CD4-positive, CD25-positive, alpha-beta regulatory T cell (primary cell): ENCODE data around the gene CRYZ. TPM values are rescaled to one million over a fixed set of nuclear protein-coding genes. Genes with fewer than 3 reads are reported as not detected.

Experiments used
- ATAC-seq, 2 donors: fragments of 150-1000 bp; cut with Tn5 transposase; one replicate each; pipeline ENCODE4 v1.10.0; 2021; ENCODE audit warnings: low read depth in 2 of 2, moderate number of reproducible peaks in 2 of 2, moderate library complexity in 1 of 2
- DNase-seq, 3 donors: peaks; one replicate each; pipeline versions ENCODE4 v3.0.0 to v3.0.0-alpha.2; 2012 to 2022; ENCODE audit warnings: mixed read lengths in 1 of 3
- H3K27ac ChIP-seq: one replicate; pipeline ENCODE4 v1.7.0; 2013; ENCODE audit warnings: mild to moderate bottlenecking, low read length; ENCODE audit not compliant: insufficient read depth, poor library complexity, severe bottlenecking
- H3K27me3 ChIP-seq: one replicate; pipeline ENCODE4 v1.7.0; 2013; ENCODE audit warnings: low read length; ENCODE audit not compliant: control insufficient read depth, insufficient read depth
- H3K36me3 ChIP-seq: one replicate; pipeline ENCODE4 v1.7.0; 2013; ENCODE audit warnings: mild to moderate bottlenecking, low read length, moderate library complexity; ENCODE audit not compliant: control insufficient read depth, insufficient read depth
- H3K4me1 ChIP-seq: 2 replicates; pipeline ENCODE4 v1.7.0; 2013; ENCODE audit warnings: mild to moderate bottlenecking, low read length; ENCODE audit not compliant: insufficient read depth, control insufficient read depth, poor library complexity, severe bottlenecking
- H3K4me3 ChIP-seq: one replicate; pipeline ENCODE4 v1.7.0; 2013; ENCODE audit warnings: low read depth, mild to moderate bottlenecking, low read length, moderate library complexity
- H3K9me3 ChIP-seq, 2 experiments: 1 replicate in 1 of 2; 2 replicates in 1 of 2; pipeline ENCODE4 v1.7.0; 2013; ENCODE audit warnings: low read length in 2 of 2, mild to moderate bottlenecking in 1 of 2, moderate library complexity in 1 of 2; ENCODE audit not compliant: control insufficient read depth in 2 of 2
- H3K27ac Mint-ChIP-seq, 3 donors: one replicate each; pipeline ENCODE4 v1.8.0; 2020 to 2022; ENCODE audit warnings: mild to moderate bottlenecking in 3 of 3, mixed read lengths in 3 of 3, moderate library complexity in 2 of 3
- H3K27me3 Mint-ChIP-seq: one replicate; pipeline ENCODE4 v1.8.0; 2022; ENCODE audit warnings: mild to moderate bottlenecking, mixed read lengths
- H3K36me3 Mint-ChIP-seq: one replicate; pipeline ENCODE4 v1.8.0; 2020; ENCODE audit warnings: mixed read lengths
- H3K4me1 Mint-ChIP-seq, 4 donors: one replicate each; pipeline ENCODE4 v1.8.0; 2020 to 2022; ENCODE audit warnings: mixed read lengths in 4 of 4, mild to moderate bottlenecking in 1 of 4
- H3K4me3 Mint-ChIP-seq, 4 donors: one replicate each; pipeline ENCODE4 v1.8.0; 2020 to 2022; ENCODE audit warnings: mild to moderate bottlenecking in 4 of 4, mixed read lengths in 4 of 4, moderate library complexity in 3 of 4
- H3K9me3 Mint-ChIP-seq, 7 donors: one replicate each; pipeline ENCODE4 v1.8.0; 2020 to 2022; ENCODE audit warnings: mixed read lengths in 7 of 7, mild to moderate bottlenecking in 3 of 7, moderate library complexity in 2 of 7
- polyA plus RNA-seq, 4 donors: library from polyadenylated mRNA; unstranded; fragments of 300-500 nt; fragmentation: Illumina TruSeq; gene quantifications; one replicate each; pipeline ENCODE4 v1.2.3, GENCODE V29; 2021
- total RNA-seq: library from RNA; stranded (reverse); gene quantifications from one replicate; pipeline ENCODE4 v1.2.3, GENCODE V29; 2022

Gene CRYZ
- total and polyA plus RNA-seq, 5 donors from 2014 or later: 17.2 to 89.0 (median 46.5) TPM

- H3K36me3 ChIP-seq: no peaks in the 10 kb centered on the region
- no peaks in the 10 kb centered on the region for H3K27me3 ChIP-seq
- H3K4me3 ChIP-seq: no peak overlapping the region
- H3K27ac ChIP-seq: no peak overlapping the region
- peaks cover 1% of the 10 kb centered on the region for H3K27me3 Mint-ChIP-seq
- no peaks in the 10 kb centered on the region for H3K36me3 Mint-ChIP-seq
- no peak overlapping the region for H3K4me3 Mint-ChIP-seq
- no peaks in the 10 kb centered on the region for H3K4me1 ChIP-seq
- ATAC-seq (no peak), DNase-seq (no peak)
- H3K27ac Mint-ChIP-seq: no peak overlapping the region
- H3K9me3 Mint-ChIP-seq: no peaks in the 10 kb centered on the region
- no peaks in the 10 kb centered on the region for H3K9me3 ChIP-seq
- peaks cover 0 to 5% (median 2%) of the 10 kb centered on the region in 4 donors for H3K4me1 Mint-ChIP-seq
Measured at GRCh38 chr1:74690909-74691308, 41.9 kb downstream of the CRYZ start.

- no peaks in the 10 kb centered on the region for H3K9me3 ChIP-seq
- Mint-ChIP-seq H3K27me3 (peaks cover 7% of the 10 kb centered on the region), H3K27ac (no peak overlapping the region), H3K4me1 (peaks cover 0 to 5% (median 2%) of the 10 kb centered on the region in 4 donors), H3K36me3 (no peaks in the 10 kb centered on the region), H3K9me3 (no peaks in the 10 kb centered on the region), H3K4me3 (no peak overlapping the region)
- no peaks in the 10 kb centered on the region for H3K4me1 ChIP-seq
- no peak overlapping the region for H3K4me3 ChIP-seq
- DNase-seq: no peak
- no peaks in the 10 kb centered on the region for H3K27me3 ChIP-seq
- no peak overlapping the region for H3K27ac ChIP-seq
- no peaks in the 10 kb centered on the region for H3K36me3 ChIP-seq
- no peak for ATAC-seq
Measured at GRCh38 chr1:74690364-74690696, 42.5 kb downstream of the CRYZ start.

DNA sequence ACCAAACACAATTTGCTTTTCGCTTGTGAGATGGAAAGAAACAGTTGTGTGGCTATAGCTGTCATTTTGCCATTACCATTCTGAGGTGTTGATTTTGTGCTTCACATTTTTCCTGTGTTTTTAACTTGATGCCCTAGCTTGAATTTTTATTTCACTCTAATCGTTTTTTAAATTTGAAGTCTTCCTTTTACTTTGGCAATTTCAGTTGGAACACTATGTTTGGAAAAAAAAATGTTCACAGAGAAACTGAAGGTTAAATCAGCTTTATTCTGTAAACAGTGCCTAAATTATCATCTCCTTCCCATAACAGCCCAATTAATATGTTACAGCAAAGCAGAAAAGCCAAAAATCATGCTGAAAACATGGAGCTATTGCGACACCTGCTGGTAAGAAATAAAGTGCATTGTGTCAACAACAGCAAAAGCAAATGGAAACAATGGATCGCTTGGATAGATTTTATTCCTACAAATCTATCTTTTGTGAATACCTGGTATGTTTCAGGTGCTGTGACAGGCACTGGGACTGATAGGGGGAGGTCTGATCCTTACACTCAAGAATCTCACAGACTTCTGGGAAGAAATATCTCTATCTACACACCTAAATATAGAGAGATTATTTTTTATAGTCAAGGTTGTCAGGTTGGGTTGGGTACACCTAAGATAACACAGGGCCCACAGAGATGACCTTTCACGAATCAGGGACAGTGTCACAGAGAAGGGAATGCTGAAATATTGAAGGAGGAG lies 43.1 kb downstream of the CRYZ start:
- peaks cover 0 to 5% (median 2%) of the 10 kb centered on the region in 4 donors for H3K4me1 Mint-ChIP-seq
- Histone ChIP-seq H3K4me1 (no peaks in the 10 kb centered on the region), H3K4me3 (no peak overlapping the region), H3K9me3 (no peaks in the 10 kb centered on the region), H3K36me3 (no peaks in the 10 kb centered on the region), H3K27ac (no peak overlapping the region), H3K27me3 (no peaks in the 10 kb centered on the region)
- DNase-seq (peak; percentile 3 to 59 (median 46)), ATAC-seq (no peak)
- H3K9me3 Mint-ChIP-seq: no peaks in the 10 kb centered on the region
- H3K4me3 Mint-ChIP-seq: no peak overlapping the region
- H3K27me3 Mint-ChIP-seq: peaks cover 12% of the 10 kb centered on the region
- H3K36me3 Mint-ChIP-seq: no peaks in the 10 kb centered on the region
- no peak overlapping the region for H3K27ac Mint-ChIP-seq

- Histone ChIP-seq H3K9me3 (no peaks in the 10 kb centered on the region), H3K27me3 (no peaks in the 10 kb centered on the region), H3K4me3 (no peak overlapping the region), H3K36me3 (no peaks in the 10 kb centered on the region), H3K4me1 (no peaks in the 10 kb centered on the region), H3K27ac (no peak overlapping the region)
- Mint-ChIP-seq H3K36me3 (no peaks in the 10 kb centered on the region), H3K27me3 (peaks cover 20% of the 10 kb centered on the region), H3K4me3 (no peak overlapping the region), H3K27ac (no peak overlapping the region), H3K9me3 (no peaks in the 10 kb centered on the region), H3K4me1 (peaks cover 0 to 5% (median 2%) of the 10 kb centered on the region in 4 donors)
- DNase-seq (no peak), ATAC-seq (no peak)
Measured at GRCh38 chr1:74686928-74687327, 45.9 kb downstream of the CRYZ start.

DNA sequence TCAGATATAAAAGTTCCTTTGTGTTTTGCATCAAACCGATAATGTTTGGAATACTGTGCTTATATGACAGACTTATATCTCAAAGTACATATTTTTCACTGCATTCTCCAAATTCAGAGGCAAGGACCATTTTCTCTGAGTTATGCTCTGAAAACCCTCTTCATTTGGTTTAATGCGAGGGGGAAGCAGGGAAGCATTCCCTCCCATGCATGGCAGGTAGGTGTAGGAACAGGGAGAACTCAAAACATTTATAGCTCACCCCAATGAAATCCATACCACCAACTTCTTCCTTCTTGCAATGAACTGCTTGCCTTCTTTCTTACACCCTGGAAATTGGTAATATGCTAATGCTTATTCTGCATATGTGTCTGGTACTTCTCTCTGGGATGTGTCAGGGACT lies 48.5 kb downstream of the CRYZ start:
- Mint-ChIP-seq H3K4me1 (peaks cover 0 to 5% (median under 1%) of the 10 kb centered on the region in 4 donors), H3K27ac (no peak overlapping the region), H3K4me3 (no peak overlapping the region), H3K9me3 (no peaks in the 10 kb centered on the region), H3K36me3 (no peaks in the 10 kb centered on the region), H3K27me3 (peaks cover 20% of the 10 kb centered on the region)
- ATAC-seq (no peak), DNase-seq (no peak)
- no peak overlapping the region for H3K4me3 ChIP-seq
- no peaks in the 10 kb centered on the region for H3K4me1 ChIP-seq
- H3K27me3 ChIP-seq: no peaks in the 10 kb centered on the region
- no peaks in the 10 kb centered on the region for H3K9me3 ChIP-seq
- no peaks in the 10 kb centered on the region for H3K36me3 ChIP-seq
- H3K27ac ChIP-seq: no peak overlapping the region

DNA sequence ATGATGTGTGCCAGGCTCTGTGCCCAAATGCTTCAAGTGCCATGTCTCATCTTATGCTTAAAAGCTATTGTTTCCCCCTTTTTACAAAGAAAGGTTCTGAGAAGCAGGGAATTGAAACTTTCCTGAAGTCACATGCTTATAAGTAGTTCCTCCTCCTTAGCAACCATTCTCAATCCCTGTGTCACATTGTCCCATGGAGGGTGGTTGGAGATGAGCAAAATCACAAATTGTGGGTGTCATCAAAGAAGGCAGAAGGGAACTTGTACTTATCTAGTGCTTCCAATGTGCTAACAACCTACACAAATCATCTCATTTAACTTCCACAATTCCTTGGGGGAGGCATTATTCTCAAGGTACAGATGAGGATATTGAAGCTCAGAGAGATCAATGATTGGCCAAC lies 49.2 kb downstream of the CRYZ start:
- Histone ChIP-seq H3K27ac (no peak overlapping the region), H3K4me1 (no peaks in the 10 kb centered on the region), H3K27me3 (no peaks in the 10 kb centered on the region), H3K4me3 (no peak overlapping the region), H3K9me3 (no peaks in the 10 kb centered on the region), H3K36me3 (no peaks in the 10 kb centered on the region)
- H3K27ac Mint-ChIP-seq: no peak overlapping the region
- no peaks in the 10 kb centered on the region for H3K9me3 Mint-ChIP-seq
- H3K4me1 Mint-ChIP-seq: peaks cover 0 to 5% (median under 1%) of the 10 kb centered on the region in 4 donors
- peaks cover 20% of the 10 kb centered on the region for H3K27me3 Mint-ChIP-seq
- ATAC-seq (no peak), DNase-seq (no peak)
- H3K36me3 Mint-ChIP-seq: no peaks in the 10 kb centered on the region
- H3K4me3 Mint-ChIP-seq: no peak overlapping the region

DNA sequence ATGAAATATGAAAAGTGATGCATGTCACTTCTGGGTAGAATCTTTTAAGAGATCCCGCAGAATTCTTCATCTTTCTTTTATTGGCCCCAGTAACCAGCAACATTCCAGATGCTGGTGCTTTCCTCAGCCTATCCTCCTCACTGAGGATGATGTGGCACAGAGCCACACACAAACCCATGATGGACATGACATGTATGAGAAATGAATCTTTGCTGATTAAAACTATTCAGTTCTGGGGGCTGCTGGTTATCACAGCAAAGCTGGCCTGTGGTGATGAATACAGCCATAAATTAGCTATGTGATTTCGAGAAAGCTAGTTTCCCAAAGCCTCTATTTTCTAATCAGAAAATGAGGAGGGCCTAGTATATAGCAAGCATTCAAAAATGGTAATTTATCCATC lies 51.0 kb downstream of the CRYZ start:
- Mint-ChIP-seq H3K36me3 (no peaks in the 10 kb centered on the region), H3K27me3 (peaks cover 24% of the 10 kb centered on the region), H3K27ac (no peak overlapping the region), H3K4me1 (peaks cover 0 to 5% (median under 1%) of the 10 kb centered on the region in 4 donors), H3K9me3 (no peaks in the 10 kb centered on the region), H3K4me3 (no peak overlapping the region)
- Histone ChIP-seq H3K4me1 (no peaks in the 10 kb centered on the region), H3K36me3 (no peaks in the 10 kb centered on the region), H3K27ac (no peak overlapping the region), H3K9me3 (no peaks in the 10 kb centered on the region), H3K4me3 (no peak overlapping the region), H3K27me3 (no peaks in the 10 kb centered on the region)
- ATAC-seq: no peak
- no peak for DNase-seq

GRCh38 chr1:74681449-74681848 lies 51.4 kb downstream of the CRYZ start:
- no peak for ATAC-seq
- H3K27me3 Mint-ChIP-seq: peaks cover 24% of the 10 kb centered on the region
- H3K36me3 Mint-ChIP-seq: no peaks in the 10 kb centered on the region
- Histone ChIP-seq H3K9me3 (no peaks in the 10 kb centered on the region), H3K27me3 (no peaks in the 10 kb centered on the region), H3K36me3 (no peaks in the 10 kb centered on the region), H3K4me3 (no peak overlapping the region), H3K4me1 (no peaks in the 10 kb centered on the region), H3K27ac (no peak overlapping the region)
- DNase-seq: peak in 1 of 3 donors; percentile 46
- H3K4me3 Mint-ChIP-seq: no peak overlapping the region
- no peak overlapping the region for H3K27ac Mint-ChIP-seq
- H3K4me1 Mint-ChIP-seq: peaks cover 0 to 5% (median under 1%) of the 10 kb centered on the region in 4 donors
- H3K9me3 Mint-ChIP-seq: no peaks in the 10 kb centered on the region
